Smooth muscle cell (in vitro differentiated cells): ENCODE measurements around the gene CDKAL1. TPM values are rescaled to one million over a fixed set of nuclear protein-coding genes. Genes with fewer than 3 reads are reported as not detected.

ENCODE experiments used
- DNase-seq: peaks from one replicate; lab custom pipeline; 2025; ENCODE audit not compliant: unreplicated experiment; lab: John Stamatoyannopoulos, UW
- H2AFZ ChIP-seq: fragments of 200-600 bp; sonication (generic); 2 replicates; pipeline ENCODE4 v1.6.0; 2016; ENCODE audit warnings: antibody characterized with exemption, low read depth, mild to moderate bottlenecking
- H3F3A ChIP-seq: fragments of 200-600 bp; sonication (generic); 2 replicates; pipeline ENCODE4 v1.6.0; 2017; ENCODE audit warnings: antibody characterized with exemption, low read depth
- H3K27ac ChIP-seq: fragments of 200-600 bp; sonication (generic); 2 replicates; pipeline ENCODE4 v1.5.1; 2016; ENCODE audit warnings: low read depth, mild to moderate bottlenecking
- H3K27me3 ChIP-seq: fragments of 200-600 bp; sonication (generic); 2 replicates; pipeline ENCODE4 v1.6.1; 2016; ENCODE audit warnings: low read depth, mild to moderate bottlenecking
- H3K36me3 ChIP-seq: fragments of 200-600 bp; sonication (generic); 2 replicates; pipeline ENCODE4 v1.5.1; 2016; ENCODE audit warnings: low read depth
- H3K4me1 ChIP-seq: fragments of 200-600 bp; sonication (generic); 2 replicates; pipeline ENCODE4 v1.5.1; 2016; ENCODE audit warnings: low read depth
- H3K4me2 ChIP-seq: fragments of 200-600 bp; sonication (generic); 2 replicates; pipeline ENCODE4 v1.6.0; 2016; ENCODE audit warnings: mild to moderate bottlenecking
- H3K4me3 ChIP-seq: fragments of 200-600 bp; sonication (generic); 2 replicates; pipeline ENCODE4 v1.5.1; 2016; ENCODE audit warnings: mild to moderate bottlenecking
- H3K79me2 ChIP-seq: fragments of 200-600 bp; sonication (generic); 2 replicates; pipeline ENCODE4 v1.6.0; 2016; ENCODE audit warnings: low read depth, mild to moderate bottlenecking
- H3K9ac ChIP-seq: fragments of 200-600 bp; sonication (generic); 2 replicates; pipeline ENCODE4 v1.6.0; 2016; ENCODE audit warnings: low read depth
- H3K9me3 ChIP-seq: fragments of 200-600 bp; sonication (generic); replicated peaks from 2 replicates; pipeline ENCODE4 v1.5.1; 2016; ENCODE audit warnings: low read depth
- H4K20me1 ChIP-seq: fragments of 200-600 bp; sonication (generic); 2 replicates; pipeline ENCODE4 v1.6.0; 2016; ENCODE audit warnings: low read depth
- WGBS: methylation state at CpG from one replicate; pipeline ENCODE4 v1.1.7; 2016; ENCODE audit warnings: low lambda C conversion rate; 5-methylcytosine and 5-hydroxymethylcytosine counted together
- polyA plus RNA-seq: library from polyadenylated mRNA; unstranded; fragments of >200 nt; fragmentation: Nextera tagmentation; extraction: Ambion mirVana; gene quantifications from 2 replicates; pipeline ENCODE4 v1.2.1, GENCODE V29; 2016
- total RNA-seq: library from RNA; depleted of rRNA; stranded (reverse); fragments of >200 nt; gene quantifications from 2 replicates; pipeline ENCODE4 v1.2.3, GENCODE V29; 2014
- TF ChIP-seq, protein P1 (sequence below): fragments of 200-600 bp; sonication (generic); IDR thresholded peaks from 2 replicates; pipeline ENCODE4 v1.5.1; 2017; ENCODE audit warnings: borderline replicate concordance, mild to moderate bottlenecking, antibody characterized with exemption; ENCODE audit not compliant: insufficient read depth, poor library complexity, severe bottlenecking

CDKAL1 gene
- total and polyA plus RNA-seq, 2 experiments from 2014 or later, result 16.5 to 16.6 TPM

DNA sequence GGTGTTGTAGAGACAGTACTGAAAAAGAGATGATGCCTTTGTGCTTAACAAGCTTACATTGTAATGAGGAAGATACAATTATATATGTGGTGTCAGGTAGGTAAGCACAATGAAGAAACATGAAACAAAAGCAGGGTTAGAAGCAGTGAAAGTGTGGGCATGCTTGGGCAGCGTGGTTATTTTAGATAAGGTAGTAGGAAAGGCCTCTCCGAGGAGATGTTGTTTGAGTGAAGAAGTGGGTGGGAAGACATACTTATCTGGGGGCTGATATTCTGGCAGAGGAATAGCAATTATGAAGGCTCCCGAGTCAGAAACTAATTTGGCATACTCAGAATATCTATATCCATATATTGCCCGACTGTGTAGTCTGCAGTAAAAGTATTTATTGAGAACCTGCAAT, 4.7 kb downstream of the CDKAL1 start:
- Histone ChIP-seq H3K27me3 (no peaks in the 10 kb centered on the region), H2AFZ (no peak overlapping the region), H3F3A (no peaks in the 10 kb centered on the region), H3K4me2 (no peak overlapping the region), H3K4me3 (no peak overlapping the region), H3K4me1 (peaks cover 16% of the 10 kb centered on the region), H3K9ac (no peak overlapping the region), H3K9me3 (no peaks in the 10 kb centered on the region), H3K79me2 (peaks cover 15% of the 10 kb centered on the region), H3K27ac (no peak overlapping the region), H3K36me3 (no peaks in the 10 kb centered on the region), H4K20me1 (no peaks in the 10 kb centered on the region)
- TF ChIP-seq, protein P1, sequence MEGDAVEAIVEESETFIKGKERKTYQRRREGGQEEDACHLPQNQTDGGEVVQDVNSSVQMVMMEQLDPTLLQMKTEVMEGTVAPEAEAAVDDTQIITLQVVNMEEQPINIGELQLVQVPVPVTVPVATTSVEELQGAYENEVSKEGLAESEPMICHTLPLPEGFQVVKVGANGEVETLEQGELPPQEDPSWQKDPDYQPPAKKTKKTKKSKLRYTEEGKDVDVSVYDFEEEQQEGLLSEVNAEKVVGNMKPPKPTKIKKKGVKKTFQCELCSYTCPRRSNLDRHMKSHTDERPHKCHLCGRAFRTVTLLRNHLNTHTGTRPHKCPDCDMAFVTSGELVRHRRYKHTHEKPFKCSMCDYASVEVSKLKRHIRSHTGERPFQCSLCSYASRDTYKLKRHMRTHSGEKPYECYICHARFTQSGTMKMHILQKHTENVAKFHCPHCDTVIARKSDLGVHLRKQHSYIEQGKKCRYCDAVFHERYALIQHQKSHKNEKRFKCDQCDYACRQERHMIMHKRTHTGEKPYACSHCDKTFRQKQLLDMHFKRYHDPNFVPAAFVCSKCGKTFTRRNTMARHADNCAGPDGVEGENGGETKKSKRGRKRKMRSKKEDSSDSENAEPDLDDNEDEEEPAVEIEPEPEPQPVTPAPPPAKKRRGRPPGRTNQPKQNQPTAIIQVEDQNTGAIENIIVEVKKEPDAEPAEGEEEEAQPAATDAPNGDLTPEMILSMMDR, result no peak
- DNase-seq, result no peak
- WGBS, result 92% methylated on average over 4 of the region's 4 CpGs

DNA sequence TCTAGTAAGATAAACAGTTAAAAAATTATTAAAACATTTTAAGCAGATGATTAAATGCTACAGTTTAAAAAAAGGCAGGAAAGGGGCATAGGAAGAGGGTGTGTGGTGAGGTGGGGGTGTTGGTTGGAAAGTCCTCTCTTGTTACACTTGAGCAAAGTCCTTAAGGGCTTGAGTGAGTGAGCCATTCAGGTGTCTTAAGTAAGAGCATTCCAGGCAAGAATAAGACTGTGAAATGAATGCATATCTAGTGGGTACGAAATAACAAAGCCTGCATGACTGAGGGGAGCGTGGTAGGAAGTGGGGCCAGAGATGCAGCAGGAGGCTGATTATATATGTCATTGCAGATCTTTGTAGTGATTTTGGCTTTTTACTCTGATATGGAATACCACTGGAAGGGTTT, 5.1 kb downstream of the CDKAL1 start:
- Histone ChIP-seq H3K4me2 (no peak overlapping the region), H3F3A (no peaks in the 10 kb centered on the region), H3K27ac (no peak overlapping the region), H3K36me3 (no peaks in the 10 kb centered on the region), H3K4me3 (no peak overlapping the region), H4K20me1 (no peaks in the 10 kb centered on the region), H3K9me3 (no peaks in the 10 kb centered on the region), H3K79me2 (peaks cover 15% of the 10 kb centered on the region), H3K4me1 (peaks cover 14% of the 10 kb centered on the region), H2AFZ (no peak overlapping the region), H3K9ac (no peak overlapping the region), H3K27me3 (no peaks in the 10 kb centered on the region)
- DNase-seq, result no peak
- TF ChIP-seq, protein P1, result no peak
- 98% methylated on average over 2 of the region's 2 CpGs for WGBS

DNA sequence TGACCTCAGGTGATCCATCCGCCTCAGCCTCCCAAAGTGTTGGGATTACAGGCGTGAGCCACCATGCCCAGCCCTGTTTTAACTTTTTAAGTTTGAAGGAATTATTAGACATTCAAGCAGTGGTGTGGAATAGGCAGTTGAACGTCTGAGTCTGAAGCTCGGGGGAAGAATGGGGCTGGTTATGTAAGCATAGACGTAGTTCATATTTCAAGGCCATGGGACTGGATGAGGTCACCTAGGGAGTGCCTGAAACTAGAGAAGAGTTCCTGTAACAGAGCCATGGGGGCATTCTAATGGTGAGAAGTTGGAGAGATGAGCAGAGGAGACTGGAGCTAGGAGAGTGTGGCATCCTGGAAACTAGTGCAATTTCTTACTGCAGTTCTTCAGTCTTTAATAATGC, 6.4 kb downstream of the CDKAL1 start:
- H3K27me3 ChIP-seq, result no peaks in the 10 kb centered on the region
- no peak overlapping the region for H2AFZ ChIP-seq
- no peak for DNase-seq
- TF ChIP-seq, protein P1, result no peak
- H3K27ac ChIP-seq, result no peak overlapping the region
- no peaks in the 10 kb centered on the region for H4K20me1 ChIP-seq
- H3K4me1 ChIP-seq, result peaks cover 7% of the 10 kb centered on the region
- H3F3A ChIP-seq, result no peaks in the 10 kb centered on the region
- no peak overlapping the region for H3K4me3 ChIP-seq
- H3K9ac ChIP-seq, result no peak overlapping the region
- no peak overlapping the region for H3K4me2 ChIP-seq
- 89% methylated on average over 5 of the region's 5 CpGs for WGBS
- H3K79me2 ChIP-seq, result peaks cover 6% of the 10 kb centered on the region
- H3K36me3 ChIP-seq, result no peaks in the 10 kb centered on the region
- no peaks in the 10 kb centered on the region for H3K9me3 ChIP-seq

DNA sequence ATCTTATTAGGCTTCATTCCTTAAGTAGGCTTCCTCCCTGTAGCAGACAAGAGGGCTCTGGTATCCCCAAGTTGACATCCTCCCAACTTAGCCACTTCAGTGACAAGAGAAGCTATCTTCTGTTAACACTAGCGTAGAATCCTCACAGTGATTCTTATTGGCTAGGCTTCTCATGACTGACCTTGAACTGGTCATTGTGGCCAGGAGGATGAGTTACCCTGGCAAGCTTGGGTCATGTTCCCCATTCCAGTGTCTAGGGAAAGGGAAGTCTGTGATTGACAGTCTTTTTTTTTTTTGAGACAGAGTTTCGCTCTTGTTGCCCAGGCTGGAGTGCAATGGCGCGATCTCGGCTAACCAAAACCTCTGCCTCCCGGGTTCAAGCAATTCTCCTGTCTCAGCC, 7.1 kb downstream of the CDKAL1 start:
- TF ChIP-seq, protein P1, result no peak
- Histone ChIP-seq H3K4me1 (peaks cover 7% of the 10 kb centered on the region), H3K36me3 (no peaks in the 10 kb centered on the region), H3K27ac (no peak overlapping the region), H2AFZ (no peak overlapping the region), H4K20me1 (no peaks in the 10 kb centered on the region), H3K9ac (no peak overlapping the region), H3K79me2 (peaks cover 5% of the 10 kb centered on the region), H3K9me3 (no peaks in the 10 kb centered on the region), H3K4me3 (no peak overlapping the region), H3K4me2 (no peak overlapping the region), H3F3A (no peaks in the 10 kb centered on the region), H3K27me3 (no peaks in the 10 kb centered on the region)
- no peak for DNase-seq
- WGBS, result 97% methylated on average over 6 of the region's 6 CpGs
